SKM-1 (cell line): ENCODE results near the gene NEDD8.

Experiments
- DNase-seq: peaks from one replicate; lab custom pipeline; 2025; ENCODE audit not compliant: unreplicated experiment; lab: John Stamatoyannopoulos, UW

NEDD8 gene

GRCh38 chr14:24182110-24182882 lies 49.9 kb downstream of the NEDD8 start:
- DNase-seq = no peak

GRCh38 chr14:24181371-24182077 lies 50.6 kb downstream of the NEDD8 start:
- no peak for DNase-seq

GRCh38 chr14:24179961-24180796 lies 52.0 kb downstream of the NEDD8 start:
- no peak for DNase-seq

GRCh38 chr14:24179294-24179960 lies 52.7 kb downstream of the NEDD8 start:
- DNase-seq = no peak

GRCh38 chr14:24178399-24179178 lies 53.6 kb downstream of the NEDD8 start:
- no peak for DNase-seq

- DNase-seq = no peak
Observed at GRCh38 chr14:24177891-24178290, 54.3 kb downstream of the NEDD8 start.

- DNase-seq = no peak
Observed at GRCh38 chr14:24177041-24177825, 54.9 kb downstream of the NEDD8 start.

GRCh38 chr14:24176599-24176998 lies 55.6 kb downstream of the NEDD8 start:
- no peak for DNase-seq

- no peak for DNase-seq
Observed at GRCh38 chr14:24172871-24173281, 59.3 kb downstream of the NEDD8 start.

- DNase-seq = no peak
Observed at GRCh38 chr14:24172261-24172860, 59.8 kb downstream of the NEDD8 start.

GRCh38 chr14:24171422-24172260 lies 60.5 kb downstream of the NEDD8 start, which contains the start of gene REC8:
REC8 (plus strand) TSS chr14:24172080; CDS start chr14:24172553, 473 bp downstream.
- DNase-seq = no peak

GRCh38 chr14:24167469-24168114 lies 64.6 kb downstream of the NEDD8 start:
- DNase-seq = no peak
